Large intestine (tissue), 3 donors: ENCODE results near the gene SETD4. TPM values are rescaled to one million over a fixed set of nuclear protein-coding genes. Genes with fewer than 3 reads are reported as not detected.

Experiments used
- DNase-seq, 2 donors: peaks; one replicate each; pipeline versions ENCODE4 v3.0.0 to v3.0.0-alpha.2; 2013
- H3K27ac ChIP-seq: one replicate; pipeline ENCODE4 v1.5.1; 2013; ENCODE audit warnings: low read length
- H3K27me3 ChIP-seq: 2 replicates; pipeline ENCODE4 v1.6.1; 2013; ENCODE audit warnings: low read length; ENCODE audit not compliant: control insufficient read depth, insufficient read depth
- H3K36me3 ChIP-seq: 2 replicates; pipeline ENCODE4 v1.6.1; 2013; ENCODE audit warnings: low read length; ENCODE audit not compliant: control insufficient read depth, insufficient read depth
- H3K4me1 ChIP-seq: one replicate; pipeline ENCODE4 v1.6.1; 2013; ENCODE audit warnings: low read length; ENCODE audit not compliant: control insufficient read depth, insufficient read depth
- H3K4me3 ChIP-seq: one replicate; pipeline ENCODE4 v1.5.1; 2013; ENCODE audit warnings: low read length
- H3K9me3 ChIP-seq: one replicate; pipeline ENCODE4 v1.6.1; 2013; ENCODE audit warnings: mild to moderate bottlenecking, low read depth, low read length, moderate library complexity; ENCODE audit not compliant: control insufficient read depth
- WGBS: methylation state at CpG from one replicate; pipeline ENCODE4 v1.1.5; 2013; ENCODE audit warnings: low lambda C conversion rate; ENCODE audit not compliant: insufficient coverage; 5-methylcytosine and 5-hydroxymethylcytosine counted together
- polyA plus RNA-seq: library from polyadenylated mRNA; unstranded; fragments of 120-200 nt; gene quantifications from one replicate; pipeline ENCODE4 v1.2.1, GENCODE V29; 2013

Gene SETD4
- polyA plus RNA-seq, 1 donor: 23.1 TPM

DNA sequence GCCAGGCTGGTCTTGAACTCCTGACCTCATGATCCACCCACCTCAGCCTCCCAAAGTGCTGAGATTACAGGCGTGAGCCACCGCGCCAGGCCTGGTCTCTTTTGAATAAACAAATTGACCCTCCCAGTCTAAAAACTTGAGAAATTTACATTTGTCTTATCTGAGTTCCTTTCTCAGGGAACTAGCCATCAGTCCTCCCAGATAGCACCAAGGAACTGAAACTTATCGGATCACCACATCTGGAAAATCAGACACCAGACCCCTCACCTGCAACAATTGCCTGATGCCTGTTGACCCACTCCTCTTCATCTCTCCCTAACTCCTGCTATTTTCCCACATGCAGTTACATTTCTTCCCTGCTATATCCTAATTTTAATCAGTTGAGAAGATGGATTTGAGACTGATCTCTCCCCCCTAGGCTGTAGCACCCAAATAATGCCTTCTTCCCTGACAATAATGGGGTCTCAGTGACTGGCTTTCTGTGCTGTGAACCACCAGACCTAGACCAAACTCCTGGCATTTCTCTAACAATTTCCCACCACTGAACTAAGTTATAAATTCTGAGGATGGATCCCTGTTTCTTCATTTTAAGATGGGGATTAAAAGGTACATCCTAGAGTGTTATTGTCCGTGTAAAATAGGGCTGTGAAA lies 8.5 kb upstream of the SETD4 start:
- no peak for DNase-seq
- WGBS: no CpG with 5 or more reads among the region's 5 CpGs
- Histone ChIP-seq H3K27me3 (no peaks in the 10 kb centered on the region), H3K4me3 (no peak overlapping the region), H3K36me3 (peaks cover 2% of the 10 kb centered on the region), H3K9me3 (peaks cover 3% of the 10 kb centered on the region), H3K27ac (no peak overlapping the region), H3K4me1 (peaks cover 37% of the 10 kb centered on the region)

- DNase-seq: peak; percentile 45 to 77
- Histone ChIP-seq H3K27ac (peak overlapping the region; percentile 14), H3K36me3 (no peaks in the 10 kb centered on the region)
Measured at GRCh38 chr21:36065497-36066036, 5.2 kb upstream of the SETD4 start.

DNA sequence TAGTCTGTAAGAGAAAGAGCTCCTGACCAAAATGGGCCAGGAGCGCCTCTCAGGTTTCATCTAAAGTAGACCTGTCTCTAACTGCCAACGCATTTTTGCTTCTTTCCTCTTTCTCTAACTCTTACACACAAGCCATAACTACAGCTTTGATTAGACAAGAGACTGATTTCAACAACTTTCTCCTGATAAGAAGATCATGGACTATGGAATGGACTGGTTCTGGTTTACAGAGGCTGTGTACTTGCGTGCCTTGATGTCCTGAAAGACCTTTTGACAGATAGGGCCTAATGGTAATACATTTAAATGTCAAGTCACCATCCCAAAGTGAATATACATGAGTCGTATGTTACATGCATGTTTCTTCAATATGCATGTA lies 3.7 kb upstream of the SETD4 start:
- Histone ChIP-seq H3K4me3 (no peak overlapping the region), H3K27me3 (no peaks in the 10 kb centered on the region), H3K4me1 (peaks cover 28% of the 10 kb centered on the region), H3K27ac (no peak overlapping the region), H3K9me3 (peaks cover 3% of the 10 kb centered on the region), H3K36me3 (no peaks in the 10 kb centered on the region)
- no CpG with 5 or more reads among the region's 4 CpGs for WGBS
- peak; percentile 62 to 76 for DNase-seq

More at GRCh38 chr21:36065497-36066036, 5.2 kb upstream of the SETD4 start:
- Histone ChIP-seq H3K9me3 (peaks cover 3% of the 10 kb centered on the region), H3K27me3 (no peaks in the 10 kb centered on the region), H3K4me1 (peaks cover 30% of the 10 kb centered on the region), H3K4me3 (no peak overlapping the region)
- WGBS: no CpG with 5 or more reads among the region's 3 CpGs

DNA sequence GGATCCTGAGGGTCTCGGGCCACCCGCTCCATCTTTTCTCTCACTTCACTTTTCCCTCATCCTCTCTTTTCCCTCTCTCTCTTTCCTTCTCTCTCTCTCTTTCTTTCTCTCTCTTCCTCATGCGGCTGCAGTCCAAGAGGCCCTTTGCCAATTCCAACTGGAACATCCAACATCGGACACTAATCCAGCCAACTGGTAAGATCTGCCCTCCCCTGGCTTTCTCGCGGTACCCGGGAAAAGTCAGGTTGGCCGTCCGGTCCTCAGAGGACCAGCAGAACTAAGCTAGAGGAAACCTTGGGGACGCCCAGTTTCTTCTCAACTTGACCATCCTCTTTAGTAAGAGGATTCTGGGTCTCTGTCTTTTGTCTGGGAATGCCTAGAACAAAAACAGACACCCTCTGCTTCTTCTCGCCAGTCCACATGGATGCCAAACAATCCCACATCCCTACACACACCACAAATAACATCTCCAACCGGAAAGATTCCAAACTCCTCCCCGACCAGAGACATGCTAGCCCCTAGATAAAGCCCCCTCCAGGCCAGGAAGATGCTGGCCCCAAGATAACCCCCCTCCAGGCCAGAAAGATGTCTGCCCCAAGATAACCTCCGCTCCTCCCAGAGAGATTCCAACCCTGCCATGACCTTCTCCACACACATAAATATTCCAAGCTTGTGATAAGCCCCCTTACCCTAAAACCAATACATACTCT lies 3.2 kb upstream of the SETD4 start:
- no peak overlapping the region for H3K4me3 ChIP-seq
- no peaks in the 10 kb centered on the region for H3K9me3 ChIP-seq
- H3K27me3 ChIP-seq: no peaks in the 10 kb centered on the region
- no peaks in the 10 kb centered on the region for H3K36me3 ChIP-seq
- DNase-seq: no peak
- 92% methylated on average over 3 of the region's 14 CpGs for WGBS
- H3K4me1 ChIP-seq: peaks cover 29% of the 10 kb centered on the region
- H3K27ac ChIP-seq: no peak overlapping the region

- no peak overlapping the region for H3K27ac ChIP-seq
- WGBS: no CpG with 5 or more reads among the region's 2 CpGs
- H3K4me3 ChIP-seq: no peak overlapping the region
- peaks cover 29% of the 10 kb centered on the region for H3K4me1 ChIP-seq
- peaks cover 15% of the 10 kb centered on the region for H3K36me3 ChIP-seq
- no peaks in the 10 kb centered on the region for H3K9me3 ChIP-seq
- H3K27me3 ChIP-seq: no peaks in the 10 kb centered on the region
- DNase-seq: no peak
Measured at GRCh38 chr21:36061445-36061844, 1.1 kb upstream of the SETD4 start.

DNA sequence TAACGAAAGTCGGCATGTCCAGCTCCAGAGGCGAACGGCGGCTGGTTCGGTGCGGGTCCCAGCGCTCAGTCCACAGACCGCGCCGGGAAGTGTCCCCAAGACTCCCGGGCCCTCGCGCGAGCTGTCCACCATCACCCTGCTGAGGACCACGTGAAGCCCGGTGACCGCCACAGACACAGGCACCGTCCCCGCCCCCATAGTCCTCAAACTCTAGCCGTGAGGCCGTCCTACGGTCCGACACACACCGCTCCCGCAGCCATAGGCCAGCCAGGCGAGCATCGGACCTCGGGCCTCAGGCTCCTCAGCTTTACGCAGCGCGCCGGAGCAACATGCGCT lies 535 bp downstream of the SETD4 start:
- DNase-seq: no peak
- Histone ChIP-seq H3K4me3 (peak overlapping the region; percentile 95), H3K4me1 (peaks cover 19% of the 10 kb centered on the region), H3K27me3 (no peaks in the 10 kb centered on the region), H3K27ac (peak overlapping the region; percentile 97), H3K9me3 (no peaks in the 10 kb centered on the region), H3K36me3 (peaks cover 31% of the 10 kb centered on the region)
- WGBS: no CpG with 5 or more reads among the region's 34 CpGs

DNA sequence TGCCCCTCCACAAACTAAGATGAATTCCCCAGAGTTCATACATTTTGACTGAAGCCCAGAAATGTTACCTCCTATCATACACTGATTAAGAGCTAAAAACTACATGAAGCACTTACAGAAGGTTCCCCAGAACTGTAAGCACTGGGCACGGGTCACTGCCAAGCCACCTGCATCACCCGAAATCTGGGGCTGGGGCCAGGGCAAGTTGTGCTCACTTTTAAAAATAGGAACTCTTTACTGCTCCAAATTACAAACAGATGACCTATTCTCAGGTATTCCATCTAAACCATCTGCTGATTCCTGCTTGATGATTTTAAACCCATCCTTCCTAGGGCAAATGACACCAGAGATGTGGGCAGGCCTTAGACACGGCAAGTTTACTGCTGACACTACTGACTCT lies 4.8 kb downstream of the SETD4 start:
- Histone ChIP-seq H3K9me3 (no peaks in the 10 kb centered on the region), H3K36me3 (peaks cover 55% of the 10 kb centered on the region), H3K27ac (no peak overlapping the region), H3K27me3 (no peaks in the 10 kb centered on the region), H3K4me1 (peaks cover 15% of the 10 kb centered on the region), H3K4me3 (no peak overlapping the region)
- WGBS: no CpG with 5 or more reads among the region's 3 CpGs
- no peak for DNase-seq

- Histone ChIP-seq H3K4me3 (no peak overlapping the region), H3K9me3 (no peaks in the 10 kb centered on the region), H3K27me3 (no peaks in the 10 kb centered on the region), H3K27ac (peak overlapping the region; percentile 74), H3K36me3 (peaks cover 68% of the 10 kb centered on the region), H3K4me1 (peaks cover 13% of the 10 kb centered on the region)
- WGBS: no CpG with 5 or more reads among the region's 3 CpGs
- DNase-seq: peak in 1 of 2 donors; percentile 66
Measured at GRCh38 chr21:36053715-36054062, 6.6 kb downstream of the SETD4 start.

- Histone ChIP-seq H3K27ac (peak overlapping the region; percentile 74), H3K4me3 (no peak overlapping the region), H3K27me3 (no peaks in the 10 kb centered on the region), H3K36me3 (peaks cover 68% of the 10 kb centered on the region), H3K4me1 (peaks cover 13% of the 10 kb centered on the region), H3K9me3 (no peaks in the 10 kb centered on the region)
- DNase-seq: no peak
- WGBS: 100% methylated on average over 1 of the region's 10 CpGs
Measured at GRCh38 chr21:36052860-36053714, 7.2 kb downstream of the SETD4 start.

DNA sequence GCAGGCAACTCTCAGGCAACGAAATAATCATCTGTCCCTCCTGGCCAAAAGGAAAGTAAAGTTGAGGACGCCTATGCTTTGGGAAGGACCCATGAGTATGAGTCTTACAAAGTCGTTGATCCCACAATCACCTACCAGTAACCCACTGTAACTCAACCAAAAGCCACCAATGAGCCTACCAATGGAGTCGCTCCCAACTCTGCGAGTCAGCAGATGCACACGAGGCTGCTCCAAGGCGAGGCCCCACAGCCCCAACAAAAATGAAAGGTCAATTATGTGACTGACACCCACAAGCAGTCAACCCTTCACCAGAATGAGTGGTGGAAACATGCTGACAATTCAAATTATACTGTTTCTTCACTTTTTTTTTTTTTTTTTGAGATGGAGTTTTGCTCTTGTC lies 12.0 kb downstream of the SETD4 start:
- no peak for DNase-seq
- no peaks in the 10 kb centered on the region for H3K9me3 ChIP-seq
- H3K27ac ChIP-seq: no peak overlapping the region
- peaks cover 60% of the 10 kb centered on the region for H3K36me3 ChIP-seq
- WGBS: no CpG with 5 or more reads among the region's 7 CpGs
- no peaks in the 10 kb centered on the region for H3K27me3 ChIP-seq
- H3K4me1 ChIP-seq: peaks cover 6% of the 10 kb centered on the region
- H3K4me3 ChIP-seq: no peak overlapping the region
